Stimulated activated naive CD8-positive, alpha-beta T cell treated with anti-CD3 and anti-CD28 coated beads, Interleukin-15, Interleukin-2, amounts not matched to agents 100 ng/mL and 50 ng/mL, for 24 hours (primary cell): ENCODE data around the gene SHOC1.
"Not testable (repeated sequence)": the region's sequence is repeated elsewhere in the genome, so short reads cannot be mapped to it uniquely, and the experiment has no call there.

Experiments
- H3K27ac Mint-ChIP-seq: one replicate; pipeline ENCODE4 v1.8.0; 2021; ENCODE audit warnings: mild to moderate bottlenecking, mixed read lengths
- H3K27me3 Mint-ChIP-seq: one replicate; pipeline ENCODE4 v1.8.0; 2021; ENCODE audit warnings: mixed read lengths
- H3K36me3 Mint-ChIP-seq: one replicate; pipeline ENCODE4 v1.8.0; 2021; ENCODE audit warnings: low read depth, mixed read lengths
- H3K4me1 Mint-ChIP-seq: one replicate; pipeline ENCODE4 v1.8.0; 2021; ENCODE audit warnings: low read depth, mixed read lengths
- H3K4me3 Mint-ChIP-seq: one replicate; pipeline ENCODE4 v1.8.0; 2021; ENCODE audit warnings: mild to moderate bottlenecking, mixed read lengths
- H3K9me3 Mint-ChIP-seq: one replicate; pipeline ENCODE4 v1.8.0; 2021; ENCODE audit warnings: mixed read lengths

Gene SHOC1

DNA sequence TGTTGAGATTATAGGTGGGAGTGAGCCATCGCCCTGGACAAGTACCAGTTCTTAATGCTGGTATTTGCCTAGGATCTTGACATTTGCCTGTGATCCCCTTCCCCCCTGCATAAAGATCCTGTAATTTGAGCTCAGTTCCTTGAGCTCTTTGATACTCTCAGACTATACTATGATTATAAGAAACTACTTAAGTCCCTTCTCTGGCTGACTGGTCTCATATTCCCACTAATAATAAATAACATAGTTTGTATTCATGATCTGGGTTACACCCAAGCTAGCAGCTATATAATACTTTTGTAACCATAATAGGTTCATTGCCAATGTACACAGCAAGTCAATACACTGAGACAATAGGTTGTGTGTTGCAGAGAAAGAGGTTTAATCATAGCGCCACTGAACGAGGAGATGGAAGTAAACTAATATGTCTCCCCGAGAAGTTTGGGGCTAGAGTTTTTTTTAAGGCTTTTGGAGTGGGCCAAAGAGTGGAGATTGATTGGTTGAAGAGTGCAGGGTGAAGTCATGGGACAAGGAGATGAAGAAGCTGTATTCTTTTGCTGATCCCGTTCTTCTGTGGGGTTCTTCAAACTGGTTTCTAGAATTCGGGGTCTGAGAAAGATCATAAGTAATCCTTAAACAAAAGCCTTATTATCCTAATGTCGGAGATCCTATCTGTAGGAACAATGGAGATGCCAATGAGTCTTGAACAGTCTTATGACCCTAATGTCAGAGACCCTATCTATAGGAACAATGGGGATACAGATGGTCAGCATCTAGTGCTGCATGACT, 20.7 kb upstream of the SHOC1 start:
- no peaks in the 10 kb centered on the region for H3K27me3 Mint-ChIP-seq

DNA sequence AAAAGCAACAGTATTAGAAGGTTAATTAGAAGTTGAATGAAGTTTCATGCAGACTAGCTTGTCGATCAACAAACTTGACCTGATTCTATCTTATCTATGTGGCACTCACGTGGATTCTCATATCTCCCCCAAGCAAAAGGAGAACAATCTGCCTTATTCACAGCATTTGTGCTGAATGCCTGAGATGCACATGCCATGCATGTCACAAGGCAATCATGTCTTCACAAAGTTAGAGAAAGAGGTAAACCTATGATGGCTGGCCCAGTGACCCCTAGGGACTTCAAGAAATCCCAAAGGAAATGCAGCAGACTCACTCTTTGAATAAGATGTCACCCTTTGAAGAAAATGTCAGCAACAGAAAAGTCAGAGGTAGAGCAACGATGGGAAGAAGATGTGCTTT, 17.6 kb upstream of the SHOC1 start:
- no peaks in the 10 kb centered on the region for H3K4me1 Mint-ChIP-seq
- no peak overlapping the region for H3K4me3 Mint-ChIP-seq
- no peaks in the 10 kb centered on the region for H3K36me3 Mint-ChIP-seq
- no peaks in the 10 kb centered on the region for H3K27me3 Mint-ChIP-seq
- no peak overlapping the region for H3K27ac Mint-ChIP-seq
- no peaks in the 10 kb centered on the region for H3K9me3 Mint-ChIP-seq

More for the DNA sequence above, 20.7 kb upstream of the SHOC1 start:
- no peak overlapping the region for H3K27ac Mint-ChIP-seq
- no peaks in the 10 kb centered on the region for H3K36me3 Mint-ChIP-seq
- no peaks in the 10 kb centered on the region for H3K4me1 Mint-ChIP-seq
- H3K9me3 Mint-ChIP-seq, result no peaks in the 10 kb centered on the region
- no peak overlapping the region for H3K4me3 Mint-ChIP-seq

DNA sequence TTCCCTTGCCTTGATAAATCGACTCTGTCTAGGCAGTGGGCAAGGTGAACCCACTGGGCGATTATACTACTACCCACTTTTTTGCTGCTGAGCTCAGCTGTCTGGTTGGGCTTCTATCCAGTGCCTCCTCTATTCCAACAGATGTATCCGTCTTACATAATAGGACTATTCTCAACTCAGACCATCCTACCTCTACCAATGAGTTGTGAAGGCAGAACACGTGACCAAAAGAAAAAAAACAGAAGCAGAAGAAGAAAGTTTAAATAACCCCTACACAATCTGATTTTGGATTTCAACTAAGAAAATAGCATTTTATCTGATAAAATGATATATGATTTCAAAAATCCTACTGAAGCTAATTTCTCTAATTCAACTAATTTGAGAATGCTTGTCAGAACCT, 16.2 kb upstream of the SHOC1 start:
- Mint-ChIP-seq H3K4me3 (no peak overlapping the region), H3K4me1 (peaks cover 6% of the 10 kb centered on the region), H3K36me3 (no peaks in the 10 kb centered on the region), H3K9me3 (no peaks in the 10 kb centered on the region), H3K27ac (no peak overlapping the region), H3K27me3 (no peaks in the 10 kb centered on the region)

DNA sequence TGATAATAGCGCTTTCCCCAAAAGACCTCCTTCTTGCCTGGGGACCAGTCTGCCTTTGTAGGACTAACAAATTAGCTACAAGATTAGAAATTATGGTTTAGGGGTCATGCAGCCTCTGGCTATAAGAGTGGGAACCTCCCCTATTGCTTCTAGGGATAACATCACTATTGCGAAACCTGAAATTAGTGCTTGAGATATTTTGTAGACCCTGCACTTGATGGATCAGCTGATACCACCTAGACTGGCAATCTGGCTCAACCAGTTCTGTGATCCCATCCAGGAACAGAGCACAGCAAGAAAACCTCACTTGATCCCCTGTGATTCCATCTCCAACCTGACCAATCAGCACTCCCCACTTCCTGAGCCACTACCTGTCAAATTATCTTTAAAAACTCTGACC, 15.7 kb upstream of the SHOC1 start:
- not testable (repeated sequence) for H3K9me3 Mint-ChIP-seq, H3K27me3 Mint-ChIP-seq, H3K27ac Mint-ChIP-seq, H3K36me3 Mint-ChIP-seq, H3K4me3 Mint-ChIP-seq
- peaks cover 11% of the 10 kb centered on the region for H3K4me1 Mint-ChIP-seq

DNA sequence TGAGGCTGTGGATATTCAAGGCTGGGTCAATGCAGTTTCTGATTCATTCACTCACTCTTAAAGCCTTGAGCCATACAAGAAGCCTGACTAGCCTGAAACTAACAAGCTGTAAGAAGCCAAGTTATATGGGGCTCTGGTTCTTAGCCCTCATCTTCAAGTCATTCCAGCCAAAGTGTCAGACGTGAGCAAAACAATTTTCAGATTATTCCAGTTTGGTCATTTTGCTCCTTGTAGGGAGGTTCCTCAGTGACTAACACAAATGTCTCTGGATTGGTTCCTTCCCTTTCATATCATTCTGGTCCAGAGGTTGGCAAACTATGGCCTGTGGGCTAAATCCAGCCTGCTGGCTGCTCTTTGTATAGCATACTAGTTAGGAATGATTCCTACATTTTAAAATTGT, 12.5 kb upstream of the SHOC1 start:
- Mint-ChIP-seq H3K27ac (no peak overlapping the region), H3K9me3 (no peaks in the 10 kb centered on the region), H3K36me3 (no peaks in the 10 kb centered on the region), H3K4me1 (peaks cover 29% of the 10 kb centered on the region), H3K4me3 (no peak overlapping the region), H3K27me3 (no peaks in the 10 kb centered on the region)

DNA sequence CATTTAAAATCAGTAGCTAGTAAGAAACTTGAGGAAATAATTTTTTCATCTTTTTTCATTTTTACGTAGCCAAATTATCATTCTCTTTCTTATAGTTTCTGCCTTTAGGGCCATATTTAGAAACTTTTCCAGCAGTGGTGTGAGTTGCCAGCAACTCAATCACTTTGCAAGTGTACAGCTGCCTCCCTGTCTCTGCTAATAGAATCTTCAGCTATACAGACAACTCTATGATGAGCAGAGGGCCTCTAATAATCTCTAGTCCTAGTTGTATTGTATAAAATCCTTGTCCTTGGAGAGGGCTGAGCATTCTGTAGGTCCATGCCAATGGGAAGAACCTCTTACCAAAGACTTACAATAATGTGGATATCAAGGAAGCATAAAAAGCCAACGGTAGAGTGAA, 11.5 kb upstream of the SHOC1 start:
- Mint-ChIP-seq H3K4me1 (peaks cover 32% of the 10 kb centered on the region), H3K27ac (no peak overlapping the region), H3K9me3 (no peaks in the 10 kb centered on the region), H3K4me3 (no peak overlapping the region), H3K36me3 (no peaks in the 10 kb centered on the region), H3K27me3 (no peaks in the 10 kb centered on the region)

DNA sequence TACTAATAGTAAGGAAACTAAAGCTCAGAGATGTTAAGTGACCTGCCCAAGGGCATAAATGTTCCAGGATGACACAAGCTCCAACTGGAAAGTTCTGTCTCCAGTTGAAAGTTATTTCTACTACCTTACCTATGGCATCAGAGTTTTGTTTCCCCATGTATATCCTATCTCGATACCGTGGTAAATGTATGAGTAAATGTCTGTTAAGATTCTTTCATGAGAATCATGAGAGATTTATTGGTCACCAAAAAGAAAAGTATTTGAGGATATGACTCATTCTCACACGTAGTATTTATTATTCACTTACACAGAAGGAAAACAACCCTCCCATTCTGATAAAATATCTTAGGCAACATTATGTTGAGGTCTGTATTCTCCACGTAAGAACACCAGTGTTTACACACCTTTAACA, 11.1 kb upstream of the SHOC1 start:
- peaks cover 32% of the 10 kb centered on the region for H3K4me1 Mint-ChIP-seq
- H3K36me3 Mint-ChIP-seq, result no peaks in the 10 kb centered on the region
- no peak overlapping the region for H3K4me3 Mint-ChIP-seq
- H3K27ac Mint-ChIP-seq, result peak overlapping the region; percentile 57
- no peaks in the 10 kb centered on the region for H3K9me3 Mint-ChIP-seq
- H3K27me3 Mint-ChIP-seq, result no peaks in the 10 kb centered on the region

DNA sequence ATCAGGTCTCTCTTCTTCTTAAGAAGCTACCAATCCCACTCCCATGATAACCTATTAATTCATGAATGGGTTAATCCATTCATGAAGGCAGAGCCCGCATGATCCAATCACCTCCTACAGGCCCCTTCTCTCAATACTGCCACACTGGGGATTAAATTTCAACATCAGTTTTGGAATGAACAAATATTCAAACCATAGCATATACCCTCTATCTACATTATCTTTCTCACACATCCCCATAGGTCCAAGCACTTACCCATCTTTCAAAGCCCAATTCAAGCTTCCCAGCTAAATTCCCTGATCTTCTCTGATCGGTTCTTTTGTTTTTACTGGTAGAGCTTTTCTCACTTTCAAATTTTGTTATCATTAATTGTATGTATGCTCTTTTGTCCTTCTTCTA, 10.5 kb upstream of the SHOC1 start:
- Mint-ChIP-seq H3K36me3 (no peaks in the 10 kb centered on the region), H3K9me3 (no peaks in the 10 kb centered on the region), H3K27me3 (no peaks in the 10 kb centered on the region), H3K27ac (peak overlapping the region; percentile 57), H3K4me1 (peaks cover 32% of the 10 kb centered on the region), H3K4me3 (no peak overlapping the region)

DNA sequence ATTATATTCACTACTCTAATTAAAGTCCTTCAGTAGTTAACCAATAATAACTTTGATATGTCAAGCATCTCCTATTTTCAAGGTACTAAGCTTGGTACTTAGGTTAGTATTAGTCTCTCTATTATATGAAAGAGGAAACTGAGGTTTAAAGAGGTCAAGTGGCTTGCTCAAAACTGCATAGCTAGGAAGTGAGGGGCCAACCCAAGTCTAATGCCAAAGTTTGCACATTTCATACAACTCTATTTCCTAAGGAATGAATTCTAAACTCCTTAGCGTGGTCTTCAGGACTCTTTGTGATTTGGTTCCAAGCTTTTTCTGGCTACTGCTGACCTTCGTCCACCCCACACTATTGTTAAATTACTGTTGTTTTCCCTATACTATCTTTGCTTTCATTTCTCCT, 9.9 kb upstream of the SHOC1 start:
- H3K4me3 Mint-ChIP-seq, result no peak overlapping the region
- no peaks in the 10 kb centered on the region for H3K36me3 Mint-ChIP-seq
- H3K9me3 Mint-ChIP-seq, result no peaks in the 10 kb centered on the region
- H3K4me1 Mint-ChIP-seq, result peaks cover 32% of the 10 kb centered on the region
- peak overlapping the region; percentile 64 for H3K27ac Mint-ChIP-seq
- H3K27me3 Mint-ChIP-seq, result no peaks in the 10 kb centered on the region

DNA sequence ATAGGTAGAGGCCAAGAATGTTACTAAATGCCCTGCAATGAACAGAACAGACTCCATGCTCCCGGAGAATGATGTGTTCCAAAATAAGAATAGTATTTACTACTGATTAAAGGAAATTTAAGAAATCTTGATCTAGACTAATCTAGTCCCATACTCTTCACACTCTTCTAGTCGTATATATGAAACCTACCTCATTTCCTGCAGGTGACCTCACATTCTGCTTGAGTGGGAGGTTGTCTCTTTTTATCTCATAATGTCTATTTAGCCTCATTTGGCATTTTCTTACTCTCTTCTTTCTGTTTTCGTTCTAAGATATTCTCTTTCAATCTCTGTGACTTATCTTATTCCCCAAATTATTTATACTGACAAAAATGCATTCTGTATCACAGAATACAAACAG, 9.2 kb upstream of the SHOC1 start:
- Mint-ChIP-seq H3K4me3 (peak overlapping the region; percentile 54), H3K27ac (peak overlapping the region; percentile 64), H3K9me3 (no peaks in the 10 kb centered on the region)

DNA sequence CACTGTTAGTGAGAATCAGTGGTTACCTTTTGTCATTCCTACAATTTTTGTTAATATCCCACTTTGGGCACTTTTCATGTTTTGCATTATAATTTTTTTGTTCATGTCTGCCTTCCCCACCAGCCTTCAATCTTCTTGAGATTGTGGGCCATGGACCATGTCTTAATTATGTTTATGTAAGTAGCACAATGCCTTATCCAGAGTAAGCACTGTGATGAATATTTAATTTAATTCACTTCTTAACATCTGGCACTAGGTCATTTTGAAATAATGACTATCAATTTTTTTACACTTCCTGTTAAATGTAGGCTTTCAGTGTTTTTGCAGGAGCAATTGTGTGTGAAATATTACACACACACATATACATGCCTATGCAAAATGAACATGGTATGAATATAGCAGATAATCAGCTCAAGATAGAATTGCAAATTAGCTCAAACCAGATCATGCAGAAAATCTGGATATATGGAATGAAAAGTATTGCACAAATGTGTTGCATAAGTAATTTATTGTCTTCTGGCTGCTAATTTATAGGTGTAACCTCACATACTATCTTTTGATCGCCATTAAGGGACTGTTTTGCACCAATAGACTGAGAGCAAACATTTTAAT, 5.3 kb upstream of the SHOC1 start:
- Mint-ChIP-seq H3K36me3 (no peaks in the 10 kb centered on the region), H3K9me3 (no peaks in the 10 kb centered on the region), H3K27me3 (no peaks in the 10 kb centered on the region), H3K4me1 (peaks cover 17% of the 10 kb centered on the region), H3K27ac (no peak overlapping the region), H3K4me3 (no peak overlapping the region)

More for the DNA sequence above, 9.2 kb upstream of the SHOC1 start:
- H3K36me3 Mint-ChIP-seq, result no peaks in the 10 kb centered on the region
- H3K4me1 Mint-ChIP-seq, result peaks cover 32% of the 10 kb centered on the region
- no peaks in the 10 kb centered on the region for H3K27me3 Mint-ChIP-seq

DNA sequence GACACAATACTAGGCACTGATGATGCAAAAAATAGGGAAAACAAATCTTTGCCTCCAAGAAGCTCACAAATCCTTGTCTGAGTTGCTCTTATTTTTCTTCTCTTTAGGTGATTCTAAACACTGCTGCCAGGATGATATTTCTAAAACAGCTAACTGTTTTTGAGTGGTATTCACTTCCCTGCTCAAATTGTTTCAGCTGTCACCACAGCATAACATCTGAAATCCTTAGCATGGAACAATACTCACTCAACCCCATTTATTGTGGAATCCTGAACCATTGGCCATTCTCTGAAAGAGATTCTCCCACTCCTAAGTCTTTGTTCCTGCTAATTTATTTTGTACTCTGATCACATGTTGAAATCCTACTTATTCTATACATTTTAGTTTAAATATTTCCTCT, 4.8 kb upstream of the SHOC1 start:
- Mint-ChIP-seq H3K9me3 (no peaks in the 10 kb centered on the region), H3K4me3 (no peak overlapping the region), H3K27me3 (no peaks in the 10 kb centered on the region), H3K4me1 (peaks cover 12% of the 10 kb centered on the region), H3K27ac (no peak overlapping the region), H3K36me3 (no peaks in the 10 kb centered on the region)

DNA sequence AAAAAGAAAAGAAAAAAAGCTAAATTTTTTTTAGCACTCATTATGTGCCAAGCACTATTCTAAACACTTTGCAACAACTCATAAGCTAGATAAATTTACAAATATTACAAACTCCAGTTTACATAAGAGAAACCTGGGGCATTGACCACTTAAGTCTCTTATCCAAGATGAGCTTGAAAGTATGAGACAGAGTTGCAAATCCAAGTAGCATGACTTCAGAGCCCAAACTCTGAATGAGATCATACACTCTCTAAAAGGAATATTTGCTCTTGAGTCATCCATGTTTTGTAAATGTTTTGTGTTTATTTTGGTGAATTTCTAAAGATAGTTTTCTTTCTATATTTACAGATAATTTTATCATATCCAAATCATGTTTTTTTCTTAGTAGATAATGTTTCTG, 4.0 kb upstream of the SHOC1 start:
- H3K36me3 Mint-ChIP-seq, result no peaks in the 10 kb centered on the region
- no peaks in the 10 kb centered on the region for H3K27me3 Mint-ChIP-seq

DNA sequence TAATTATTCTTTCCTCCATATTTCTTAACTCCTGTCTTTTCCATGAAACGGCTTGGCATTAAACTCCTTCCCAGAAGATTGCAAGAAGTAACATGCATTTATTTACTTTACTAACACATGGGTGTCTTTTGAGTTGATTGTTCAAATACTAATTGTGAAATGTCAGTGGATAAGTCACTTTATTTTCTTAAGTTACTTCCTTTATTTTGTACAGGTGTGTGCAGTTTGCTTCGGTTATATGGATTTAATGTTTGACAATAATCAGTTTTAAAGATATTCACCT, 761 bp upstream of the SHOC1 start:
- H3K9me3 Mint-ChIP-seq, result no peaks in the 10 kb centered on the region
- H3K27ac Mint-ChIP-seq, result no peak overlapping the region

More for the DNA sequence above, 4.0 kb upstream of the SHOC1 start:
- Mint-ChIP-seq H3K4me1 (peaks cover 5% of the 10 kb centered on the region), H3K9me3 (no peaks in the 10 kb centered on the region), H3K4me3 (no peak overlapping the region), H3K27ac (no peak overlapping the region)

DNA sequence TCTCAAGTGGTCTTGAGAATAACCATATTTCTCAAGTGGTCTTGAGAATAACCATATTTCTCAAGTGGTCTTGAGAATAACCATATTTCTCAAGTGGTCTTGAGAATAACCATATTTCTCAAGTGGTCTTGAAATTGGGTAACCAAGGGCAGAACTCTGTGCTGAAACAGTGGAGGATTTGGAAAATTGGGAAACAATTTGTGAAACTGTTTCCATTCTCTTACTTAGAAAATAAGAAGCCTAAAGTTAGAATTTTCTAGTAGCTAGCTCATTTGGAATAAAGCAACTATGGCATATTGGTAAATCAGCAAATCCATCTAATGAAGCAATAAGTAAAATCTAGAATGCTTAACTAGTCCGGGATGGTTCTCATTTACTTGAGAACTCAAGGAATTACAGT, 2.9 kb downstream of the SHOC1 start:
- H3K9me3 Mint-ChIP-seq, H3K4me3 Mint-ChIP-seq, H3K4me1 Mint-ChIP-seq, H3K36me3 Mint-ChIP-seq, H3K27ac Mint-ChIP-seq, H3K27me3 Mint-ChIP-seq: not testable (repeated sequence)

More for the DNA sequence above, 761 bp upstream of the SHOC1 start:
- no peaks in the 10 kb centered on the region for H3K36me3 Mint-ChIP-seq
- H3K4me1 Mint-ChIP-seq, result no peaks in the 10 kb centered on the region
- H3K27me3 Mint-ChIP-seq, result no peaks in the 10 kb centered on the region
- H3K4me3 Mint-ChIP-seq, result no peak overlapping the region

DNA sequence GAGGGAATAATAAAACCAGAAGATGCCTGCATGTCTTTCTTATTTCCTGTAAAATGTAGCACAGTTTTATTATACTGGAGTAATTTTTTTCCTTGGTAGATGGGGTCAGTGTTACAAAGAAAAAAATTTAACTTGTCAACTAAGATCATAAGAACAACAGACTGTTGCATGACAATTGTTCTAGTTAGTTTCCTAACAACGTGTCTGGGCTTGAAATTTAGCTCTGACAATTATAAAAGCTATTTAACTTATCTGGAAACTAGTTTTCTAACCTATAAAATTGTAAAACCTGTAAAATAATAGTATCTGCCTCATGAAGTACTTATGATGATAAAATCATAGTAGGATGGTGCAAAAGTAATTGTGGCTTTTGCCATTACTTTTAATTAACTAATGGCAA, 4.9 kb downstream of the SHOC1 start:
- H3K36me3 Mint-ChIP-seq, result peaks cover 3% of the 10 kb centered on the region
- H3K4me1 Mint-ChIP-seq, result no peaks in the 10 kb centered on the region
- no peak overlapping the region for H3K27ac Mint-ChIP-seq
- no peak overlapping the region for H3K4me3 Mint-ChIP-seq
- H3K27me3 Mint-ChIP-seq, result no peaks in the 10 kb centered on the region
- H3K9me3 Mint-ChIP-seq, result peaks cover 3% of the 10 kb centered on the region
